ENCODE measurements around the gene TRIM39. TPM values are rescaled to one million over a fixed set of nuclear protein-coding genes. Genes with fewer than 3 reads are reported as not detected.

Gene TRIM39
- total and polyA plus RNA-seq, 2 of the 4 experiments (the other 2 are of a cell fraction): 7.5 to 10.0 TPM

GRCh38 chr6:30344191-30344867 is 17.6 kb downstream of the TRIM39 start:
- Histone ChIP-seq H4K91ac (ENCODE audit: insufficient read depth, low read depth, low read length) (no peak overlapping the region), H4K5ac (ENCODE audit: low read depth, low read length) (peak overlapping the region; percentile 51), H3K9me3 (ENCODE audit: control insufficient read depth, insufficient read depth, low read length) (no peaks in the 10 kb centered on the region), H3K27ac (ENCODE audit: insufficient read depth, low read length) (no peak overlapping the region), H2BK120ac (ENCODE audit: low read depth, low read length) (no peak overlapping the region), H2AK9ac (replicated peaks; ENCODE audit: low read depth, low read length, poor library complexity) (no peak overlapping the region), H3K79me1 (ENCODE audit: low read depth in 1 of 2, low read length in 2 of 2) (peaks cover 8 to 10% of the 10 kb centered on the region in 2 experiments; a peak in 3 of 4 replicates), H3K9me1 (ENCODE audit: insufficient read depth, low read length) (peaks cover 7% of the 10 kb centered on the region), H3K27me3 (ENCODE audit: control insufficient read depth, insufficient read depth, low read length) (no peaks in the 10 kb centered on the region), H3K14ac (replicated peaks; ENCODE audit: low read depth, low read length) (no peak overlapping the region), H3K4me1 (ENCODE audit: control insufficient read depth, insufficient read depth, low read length) (no peaks in the 10 kb centered on the region), H3K56ac (ENCODE audit: extremely low read depth, insufficient read depth, low read length) (no peak overlapping the region), H3K36me3 (ENCODE audit: control insufficient read depth, insufficient read depth, low read length) (peaks cover 23% of the 10 kb centered on the region), H2BK5ac (ENCODE audit: low read depth, low read length, poor library complexity, severe bottlenecking) (no peak overlapping the region), H2AK5ac (ENCODE audit: low read depth, low read length) (no peak overlapping the region), H3K4me2 (ENCODE audit: low read depth, low read length) (peak overlapping the region; percentile 71; the same call in 1 of the 2 replicates), H3K18ac (ENCODE audit: low read depth, low read length) (no peak overlapping the region), H4K20me1 (ENCODE audit: insufficient read depth, low read length) (no peaks in the 10 kb centered on the region), H2AFZ (replicated peaks; ENCODE audit: low read length, poor library complexity) (peak overlapping the region; percentile 93), H2BK20ac (ENCODE audit: low read depth, low read length) (no peak overlapping the region), H3K23ac (ENCODE audit: low read depth, low read length) (no peak overlapping the region), H4K8ac (ENCODE audit: low read depth in 2 of 2, low read length in 2 of 2) (peak overlapping the region; percentile 90 to 93; a peak in 3 of 4 replicates), H2BK15ac (ENCODE audit: low read depth, low read length) (no peak overlapping the region), H3K4me3 (ENCODE audit: insufficient read depth, low read depth, low read length) (peak overlapping the region; percentile 23; the same call in 1 of the 2 replicates), H3K9ac (ENCODE audit: low read depth, low read length) (no peak overlapping the region), H3K4ac (ENCODE audit: low read depth, low read length) (no peak overlapping the region)
- DNase-seq: no peak
- WGBS, 2 experiments (ENCODE audit: extremely low coverage in 2 of 2, insufficient read length in 1 of 2): 40% methylated on average over 2 of the region's 4 CpGs; no CpG with 5 or more reads in 1 of the 2 experiments
- no TSS peak for BruUV-seq (replicated peaks)
- dilution Hi-C loops (cut with HindIII; ENCODE audit: low sequenced_read_pairs, unreplicated experiment) (no loop called here), intact Hi-C loops (cut with micrococcal nuclease) (no loop called here), in situ Hi-C loops (cut with MboI; ENCODE audit: low sequenced_read_pairs) (no loop called here)
- no peak for ATAC-seq (ENCODE audit: low read depth)
- ChIA-PET POLR2A (ENCODE audit: unreplicated experiment) (no interaction called here), CTCF (no interaction called here)
- TF ChIP-seq RAD21 (IDR thresholded peaks at IDR 0.05; ENCODE audit: low read length) (no peak), RFX5 (IDR thresholded peaks at IDR 0.05; ENCODE audit: low read depth, low read length) (no peak), CHD1 (IDR thresholded peaks at IDR 0.05; ENCODE audit: low read depth, low read length) (no peak), RCOR1 (IDR thresholded peaks at IDR 0.05; ENCODE audit: insufficient replicate concordance, low read length) (no peak), CEBPB (IDR thresholded peaks at IDR 0.05; ENCODE audit: low read depth, low read length) (no peak), NFE2L2 (IDR thresholded peaks at IDR 0.05; ENCODE audit: low read depth, low read length) (no peak), BHLHE40 (IDR thresholded peaks at IDR 0.05; ENCODE audit: low read depth, low read length) (no peak), POLR2A (IDR thresholded peaks at IDR 0.05; ENCODE audit: low read depth, low read length) (no peak), MAFK (IDR thresholded peaks at IDR 0.05; ENCODE audit: low read depth, low read length) (no peak)

Measured in IMR-90 (cell line).